Nephron (organoid): ENCODE measurements around the gene PHLDB2.

ENCODE experiments used
- H3K27ac Mint-ChIP-seq, 3 experiments: 2 replicates each; pipeline ENCODE4 v1.8.0; 2020; ENCODE audit warnings: mixed read lengths in 3 of 3, mild to moderate bottlenecking in 2 of 3, moderate library complexity in 1 of 3
- H3K27me3 Mint-ChIP-seq: 2 replicates; pipeline ENCODE4 v1.8.0; 2021; ENCODE audit warnings: low read depth, mild to moderate bottlenecking, moderate library complexity, mixed read lengths
- H3K36me3 Mint-ChIP-seq: 2 replicates; pipeline ENCODE4 v1.8.0; 2020; ENCODE audit warnings: low read depth, mixed read lengths
- H3K4me1 Mint-ChIP-seq: 2 replicates; pipeline ENCODE4 v1.8.0; 2020; ENCODE audit warnings: mixed read lengths
- H3K4me3 Mint-ChIP-seq, 3 experiments: 2 replicates each; pipeline ENCODE4 v1.8.0; 2020; ENCODE audit warnings: mild to moderate bottlenecking in 3 of 3, mixed read lengths in 3 of 3, moderate library complexity in 2 of 3
- H3K9me3 Mint-ChIP-seq: 2 replicates; pipeline ENCODE4 v1.8.0; 2020; ENCODE audit warnings: mixed read lengths
- CTCF ChIP-seq, 3 experiments: fragments of 200-600 bp; sonication (generic); IDR thresholded peaks; one replicate each; pipeline ENCODE4 v1.5.0; 2021; ENCODE audit warnings: antibody characterized with exemption in 3 of 3; ENCODE audit not compliant: unreplicated experiment in 3 of 3

PHLDB2 gene

DNA sequence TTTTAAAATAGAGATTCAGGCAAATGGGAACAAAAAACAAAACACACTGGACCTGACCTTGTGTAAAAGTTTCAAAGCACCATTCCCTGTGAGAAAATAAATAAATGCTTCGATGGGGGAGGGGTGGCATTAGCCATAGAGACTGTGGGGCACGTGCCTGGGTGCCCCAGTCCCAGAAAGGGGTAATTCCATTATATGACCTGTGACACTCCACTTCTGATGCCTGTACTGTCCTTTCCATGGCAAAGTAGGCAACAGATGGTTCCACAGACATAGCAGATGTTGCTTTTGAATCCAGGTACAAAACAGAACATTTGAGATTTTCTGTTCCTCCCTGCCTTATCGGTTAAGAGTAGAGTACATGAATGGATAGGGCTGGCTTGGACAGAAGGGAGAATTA lies 3.9 kb downstream of the PHLDB2 start:
- no peaks in the 10 kb centered on the region for H3K36me3 Mint-ChIP-seq
- peak overlapping the region; percentile 87 to 92 (median 91) for H3K27ac Mint-ChIP-seq
- peak overlapping the region; percentile 16 to 53 (median 31) for H3K4me3 Mint-ChIP-seq
- TF ChIP-seq CTCF (IDR thresholded peaks at IDR 0.05; ENCODE audit: unreplicated experiment in 3 of 3), result no peak
- H3K27me3 Mint-ChIP-seq, result no peaks in the 10 kb centered on the region
- no peaks in the 10 kb centered on the region for H3K9me3 Mint-ChIP-seq
- H3K4me1 Mint-ChIP-seq, result peaks cover 60% of the 10 kb centered on the region

DNA sequence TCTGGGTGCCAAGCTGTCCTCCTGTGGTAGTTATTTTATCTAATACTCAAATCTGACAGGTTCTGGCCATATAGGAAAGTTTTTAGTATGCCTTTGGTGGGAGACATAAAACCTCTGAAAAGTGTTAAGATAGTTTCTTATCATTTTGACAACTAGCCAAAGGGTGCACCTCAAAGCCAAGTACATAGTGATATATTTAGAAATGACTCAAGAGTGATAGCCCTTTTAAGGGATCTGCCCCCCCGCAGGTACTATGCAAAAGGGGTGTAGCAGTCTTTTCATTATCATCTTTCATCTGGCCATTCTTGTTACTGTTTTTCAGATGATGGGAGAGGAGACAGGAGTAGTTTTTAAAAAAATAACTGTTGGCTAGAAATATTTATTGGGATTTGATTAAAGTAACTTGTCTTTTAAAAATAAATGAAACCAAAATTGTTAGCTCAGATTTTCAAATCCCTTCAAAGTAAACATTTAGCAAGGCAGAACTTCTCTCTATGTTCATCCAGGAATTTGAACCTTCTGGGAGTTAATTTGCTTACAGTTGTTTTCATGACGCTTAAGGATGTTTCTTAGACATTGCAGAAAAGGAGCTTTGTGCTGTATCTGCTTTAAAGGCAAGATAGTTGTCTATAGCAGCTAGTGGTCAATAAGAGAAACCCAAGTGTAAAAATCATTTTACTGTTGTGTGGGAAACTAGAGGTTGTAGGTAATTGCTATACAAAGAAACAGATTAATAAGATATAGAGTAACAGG lies 5.1 kb downstream of the PHLDB2 start:
- peak overlapping the region; percentile 87 to 92 (median 91) for H3K27ac Mint-ChIP-seq
- no peak for TF ChIP-seq CTCF (IDR thresholded peaks at IDR 0.05; ENCODE audit: unreplicated experiment in 3 of 3)
- H3K27me3 Mint-ChIP-seq, result no peaks in the 10 kb centered on the region
- peak overlapping the region; percentile 7 to 53 (median 28) for H3K4me3 Mint-ChIP-seq
- H3K36me3 Mint-ChIP-seq, result no peaks in the 10 kb centered on the region
- peaks cover 65% of the 10 kb centered on the region for H3K4me1 Mint-ChIP-seq
- H3K9me3 Mint-ChIP-seq, result no peaks in the 10 kb centered on the region

GRCh38 chr3:111864821-111865656 lies 6.0 kb downstream of the PHLDB2 start:
- Mint-ChIP-seq H3K27me3 (no peaks in the 10 kb centered on the region), H3K36me3 (no peaks in the 10 kb centered on the region), H3K4me3 (peak overlapping the region in 2 of 3 experiments; percentile 28 to 53), H3K9me3 (no peaks in the 10 kb centered on the region), H3K4me1 (peaks cover 74% of the 10 kb centered on the region), H3K27ac (peak overlapping the region; percentile 87 to 92 (median 91))
- peak; percentile 33 to 39 (median 34) for TF ChIP-seq CTCF (IDR thresholded peaks at IDR 0.05; ENCODE audit: unreplicated experiment in 3 of 3)

DNA sequence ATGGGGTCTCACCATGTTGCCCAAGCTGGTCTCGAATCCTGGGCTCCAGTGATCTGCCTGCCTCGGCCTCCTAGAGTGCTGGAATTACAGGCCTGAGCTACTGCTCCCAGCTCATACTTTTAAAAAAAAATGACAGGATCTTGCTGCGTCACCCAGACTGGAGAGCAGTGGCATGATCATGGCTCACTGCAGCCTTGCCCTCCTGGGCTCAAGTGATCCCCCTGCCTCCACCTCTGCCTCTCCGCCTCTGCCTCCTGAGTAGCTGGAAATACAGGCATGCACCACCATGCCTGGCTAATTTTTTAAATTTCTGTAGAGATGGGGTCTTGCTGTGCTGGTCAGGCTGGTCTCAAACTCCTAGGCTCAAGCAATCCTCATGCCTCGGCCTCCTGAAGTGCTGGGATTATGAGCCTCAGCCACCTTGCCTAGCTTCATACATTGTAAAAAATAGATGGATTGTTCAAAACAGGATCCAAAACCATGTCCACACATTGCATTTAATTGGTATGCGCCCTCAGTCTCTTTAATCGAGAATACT lies 8.9 kb downstream of the PHLDB2 start:
- H3K9me3 Mint-ChIP-seq, result no peaks in the 10 kb centered on the region

DNA sequence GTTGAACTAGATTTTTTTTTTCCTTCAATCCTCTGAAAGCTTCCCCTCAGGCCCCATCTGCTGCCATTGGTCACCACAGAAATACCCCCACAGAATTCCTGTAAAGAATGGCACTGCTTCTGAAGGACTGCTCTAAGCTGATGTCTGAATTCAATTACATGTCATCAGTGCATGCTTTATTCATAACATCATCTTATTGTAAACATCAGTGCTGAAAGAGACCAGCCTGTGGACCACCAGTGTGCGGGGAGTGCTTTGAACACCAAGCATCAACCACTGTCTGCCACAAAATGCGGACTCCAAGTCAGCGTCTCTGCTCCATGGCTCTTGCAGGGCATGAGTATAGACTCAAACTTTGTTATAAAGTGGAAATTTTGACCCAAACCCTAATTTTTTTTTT lies 11.6 kb downstream of the PHLDB2 start:
- Mint-ChIP-seq H3K36me3 (peaks cover 15% of the 10 kb centered on the region), H3K4me1 (peaks cover 52% of the 10 kb centered on the region), H3K27ac (peak overlapping the region in 2 of 3 experiments; percentile 10 to 87), H3K9me3 (no peaks in the 10 kb centered on the region), H3K27me3 (no peaks in the 10 kb centered on the region), H3K4me3 (no peak overlapping the region)
- TF ChIP-seq CTCF (IDR thresholded peaks at IDR 0.05; ENCODE audit: unreplicated experiment in 3 of 3), result no peak

More for the DNA sequence above, 8.9 kb downstream of the PHLDB2 start:
- TF ChIP-seq CTCF (IDR thresholded peaks at IDR 0.05; ENCODE audit: unreplicated experiment in 3 of 3), result no peak
- peaks cover 7% of the 10 kb centered on the region for H3K36me3 Mint-ChIP-seq
- H3K27me3 Mint-ChIP-seq, result no peaks in the 10 kb centered on the region
- H3K4me3 Mint-ChIP-seq, result no peak overlapping the region
- H3K4me1 Mint-ChIP-seq, result peaks cover 70% of the 10 kb centered on the region
- peak overlapping the region in 1 of 3 experiments; percentile 76 for H3K27ac Mint-ChIP-seq
